GM10266 (cell line): ENCODE measurements around the gene ETV6.

Experiments used
- DNase-seq: peaks from one replicate; pipeline ENCODE4 v3.0.0; 2012; ENCODE audit errors: extremely low spot score
- CTCF ChIP-seq: IDR thresholded peaks from 2 replicates; pipeline ENCODE4 v1.5.1; 2012; ENCODE audit warnings: mild to moderate bottlenecking, low read depth; ENCODE audit not compliant: control insufficient read depth, insufficient read depth; ENCODE audit errors: missing control alignments

Gene ETV6

GRCh38 chr12:11722578-11723138 lies 73.2 kb downstream of the ETV6 start:
- TF ChIP-seq CTCF: no peak
- no peak for DNase-seq

GRCh38 chr12:11723993-11724392 lies 74.5 kb downstream of the ETV6 start:
- no peak for DNase-seq
- TF ChIP-seq CTCF: no peak

- no peak for DNase-seq
- no peak for TF ChIP-seq CTCF
Measured at GRCh38 chr12:11724888-11725311, 75.4 kb downstream of the ETV6 start.

GRCh38 chr12:11725686-11726085 lies 76.2 kb downstream of the ETV6 start:
- no peak for DNase-seq

GRCh38 chr12:11726659-11727058 lies 77.2 kb downstream of the ETV6 start:
- DNase-seq: no peak
- no peak for TF ChIP-seq CTCF

More at GRCh38 chr12:11725686-11726085, 76.2 kb downstream of the ETV6 start:
- no peak for TF ChIP-seq CTCF

- DNase-seq: no peak
- TF ChIP-seq CTCF: no peak
Measured at GRCh38 chr12:11727133-11727664, 77.7 kb downstream of the ETV6 start.

- TF ChIP-seq CTCF: no peak
- no peak for DNase-seq
Measured at GRCh38 chr12:11728154-11728755, 78.8 kb downstream of the ETV6 start.
